HG02678 (cell line): Measurements from ENCODE around the gene AGBL3.
A peak's percentile ranks its signal among the peaks of the same experiment; 100 is the strongest.

Experiments used
- ATAC-seq: cut with Tn5 transposase; IDR thresholded peaks from one replicate; pipeline ENCODE4 v1.9.1; 2021; ENCODE audit warnings: mild to moderate bottlenecking, moderate library complexity; ENCODE audit not compliant: unreplicated experiment

The AGBL3 gene

GRCh38 chr7:135143885-135144668, 157.8 kb downstream of the AGBL3 start:
- ATAC-seq: no peak

- peak; percentile 8 for ATAC-seq
Observed at GRCh38 chr7:135147341-135147898, 161.1 kb downstream of the AGBL3 start.

GRCh38 chr7:135147899-135148721, 161.8 kb downstream of the AGBL3 start, which contains the start of gene TMEM140:
TMEM140 (plus strand) TSS chr7:135148072; CDS start chr7:135164442, 16,370 bp downstream.
- ATAC-seq: peak; percentile 66

GRCh38 chr7:135150072-135150782, 163.9 kb downstream of the AGBL3 start:
- no peak for ATAC-seq

GRCh38 chr7:135151132-135151531, 164.8 kb downstream of the AGBL3 start:
- no peak for ATAC-seq

- peak; percentile 26 for ATAC-seq
Observed at GRCh38 chr7:135151533-135151932, 165.2 kb downstream of the AGBL3 start.

GRCh38 chr7:135152442-135152841, 166.1 kb downstream of the AGBL3 start:
- ATAC-seq: no peak

- ATAC-seq: no peak
Observed at GRCh38 chr7:135154734-135155133, 168.4 kb downstream of the AGBL3 start.

- ATAC-seq: no peak
Observed at GRCh38 chr7:135156290-135156689, 170.0 kb downstream of the AGBL3 start.

GRCh38 chr7:135158141-135158655, 171.9 kb downstream of the AGBL3 start:
- no peak for ATAC-seq

- no peak for ATAC-seq
Observed at GRCh38 chr7:135158874-135159273, 172.6 kb downstream of the AGBL3 start.

GRCh38 chr7:135159359-135160085, 173.2 kb downstream of the AGBL3 start:
- peak; percentile 6 for ATAC-seq

- peak; percentile 56 for ATAC-seq
Observed at GRCh38 chr7:135160098-135160857, 174.0 kb downstream of the AGBL3 start.

- no peak for ATAC-seq
Observed at GRCh38 chr7:135160858-135161653, 174.7 kb downstream of the AGBL3 start.

- ATAC-seq: no peak
Observed at GRCh38 chr7:135161669-135162068, 175.4 kb downstream of the AGBL3 start.

GRCh38 chr7:135162382-135163001, 176.2 kb downstream of the AGBL3 start:
- ATAC-seq: no peak

- no peak for ATAC-seq
Observed at GRCh38 chr7:135164357-135165061, 178.2 kb downstream of the AGBL3 start.
